Activated naive CD8-positive, alpha-beta T cell (primary cell): ENCODE data around the gene CALHM1.
A peak's percentile ranks its signal among the peaks of the same experiment; 100 is the strongest.

ENCODE experiments used
- H3K27ac Mint-ChIP-seq: one replicate; pipeline ENCODE4 v1.8.0; 2021; ENCODE audit warnings: mixed read lengths
- H3K27me3 Mint-ChIP-seq: one replicate; pipeline ENCODE4 v1.8.0; 2021; ENCODE audit warnings: mixed read lengths
- H3K36me3 Mint-ChIP-seq: one replicate; pipeline ENCODE4 v1.8.0; 2021; ENCODE audit warnings: mixed read lengths
- H3K4me1 Mint-ChIP-seq: one replicate; pipeline ENCODE4 v1.8.0; 2021; ENCODE audit warnings: low read depth, mixed read lengths
- H3K4me3 Mint-ChIP-seq: one replicate; pipeline ENCODE4 v1.8.0; 2021; ENCODE audit warnings: mild to moderate bottlenecking, mixed read lengths
- H3K9me3 Mint-ChIP-seq: one replicate; pipeline ENCODE4 v1.8.0; 2021; ENCODE audit warnings: low read depth, mixed read lengths

Gene CALHM1

GRCh38 chr10:103452506-103453230, 6.0 kb downstream of the CALHM1 start:
- Mint-ChIP-seq H3K4me1 (peaks cover 38% of the 10 kb centered on the region), H3K4me3 (peak overlapping the region; percentile 87), H3K36me3 (no peaks in the 10 kb centered on the region), H3K27me3 (no peaks in the 10 kb centered on the region), H3K9me3 (no peaks in the 10 kb centered on the region), H3K27ac (no peak overlapping the region)

- Mint-ChIP-seq H3K9me3 (no peaks in the 10 kb centered on the region), H3K27ac (peak within 1 kb of the TSS; percentile 68), H3K4me3 (peak within 1 kb of the TSS; percentile 87), H3K4me1 (peaks cover 40% of the 10 kb centered on the region), H3K27me3 (no peaks in the 10 kb centered on the region), H3K36me3 (no peaks in the 10 kb centered on the region)
Observed at GRCh38 chr10:103451831-103452505, 6.7 kb downstream of the CALHM1 start, which contains the start of gene CALHM2. TSS of gene CALHM2 (minus strand) at chr10:103452370. CDS start at chr10:103449941, 2,429 bp downstream.

- H3K27me3 Mint-ChIP-seq: no peaks in the 10 kb centered on the region
- no peaks in the 10 kb centered on the region for H3K36me3 Mint-ChIP-seq
- H3K4me1 Mint-ChIP-seq: peaks cover 40% of the 10 kb centered on the region
- H3K9me3 Mint-ChIP-seq: no peaks in the 10 kb centered on the region
- peak overlapping the region; percentile 68 for H3K27ac Mint-ChIP-seq
- peak overlapping the region; percentile 87 for H3K4me3 Mint-ChIP-seq
Observed at GRCh38 chr10:103451091-103451813, 7.4 kb downstream of the CALHM1 start.

GRCh38 chr10:103450201-103450695, 8.5 kb downstream of the CALHM1 start:
- no peak overlapping the region for H3K27ac Mint-ChIP-seq
- peak overlapping the region; percentile 87 for H3K4me3 Mint-ChIP-seq
- H3K27me3 Mint-ChIP-seq: no peaks in the 10 kb centered on the region
- no peaks in the 10 kb centered on the region for H3K9me3 Mint-ChIP-seq
- H3K36me3 Mint-ChIP-seq: no peaks in the 10 kb centered on the region
- H3K4me1 Mint-ChIP-seq: peaks cover 40% of the 10 kb centered on the region

GRCh38 chr10:103449208-103450144, 9.2 kb downstream of the CALHM1 start:
- H3K4me1 Mint-ChIP-seq: peaks cover 40% of the 10 kb centered on the region
- no peaks in the 10 kb centered on the region for H3K9me3 Mint-ChIP-seq
- H3K27ac Mint-ChIP-seq: peak overlapping the region; percentile 76
- peak overlapping the region; percentile 64 for H3K4me3 Mint-ChIP-seq
- H3K36me3 Mint-ChIP-seq: no peaks in the 10 kb centered on the region
- H3K27me3 Mint-ChIP-seq: no peaks in the 10 kb centered on the region

- no peaks in the 10 kb centered on the region for H3K9me3 Mint-ChIP-seq
- H3K36me3 Mint-ChIP-seq: no peaks in the 10 kb centered on the region
- H3K27ac Mint-ChIP-seq: peak overlapping the region; percentile 76
- H3K27me3 Mint-ChIP-seq: no peaks in the 10 kb centered on the region
- peaks cover 40% of the 10 kb centered on the region for H3K4me1 Mint-ChIP-seq
- no peak overlapping the region for H3K4me3 Mint-ChIP-seq
Observed at GRCh38 chr10:103448746-103449145, 10.0 kb downstream of the CALHM1 start.

GRCh38 chr10:103447187-103447586, 11.5 kb downstream of the CALHM1 start:
- no peaks in the 10 kb centered on the region for H3K36me3 Mint-ChIP-seq
- no peaks in the 10 kb centered on the region for H3K27me3 Mint-ChIP-seq
- no peaks in the 10 kb centered on the region for H3K9me3 Mint-ChIP-seq
- no peak overlapping the region for H3K27ac Mint-ChIP-seq
- no peak overlapping the region for H3K4me3 Mint-ChIP-seq
- H3K4me1 Mint-ChIP-seq: peaks cover 32% of the 10 kb centered on the region

- Mint-ChIP-seq H3K27ac (peak overlapping the region; percentile 64), H3K9me3 (no peaks in the 10 kb centered on the region), H3K4me1 (peaks cover 27% of the 10 kb centered on the region), H3K4me3 (no peak overlapping the region), H3K27me3 (no peaks in the 10 kb centered on the region), H3K36me3 (no peaks in the 10 kb centered on the region)
Observed at GRCh38 chr10:103445767-103446567, 12.7 kb downstream of the CALHM1 start.

GRCh38 chr10:103445366-103445765, 13.3 kb downstream of the CALHM1 start:
- H3K27me3 Mint-ChIP-seq: no peaks in the 10 kb centered on the region
- H3K4me1 Mint-ChIP-seq: peaks cover 21% of the 10 kb centered on the region
- H3K4me3 Mint-ChIP-seq: no peak overlapping the region
- peak overlapping the region; percentile 70 for H3K27ac Mint-ChIP-seq
- no peaks in the 10 kb centered on the region for H3K36me3 Mint-ChIP-seq
- H3K9me3 Mint-ChIP-seq: no peaks in the 10 kb centered on the region

- Mint-ChIP-seq H3K4me1 (peaks cover 14% of the 10 kb centered on the region), H3K27me3 (no peaks in the 10 kb centered on the region), H3K9me3 (no peaks in the 10 kb centered on the region), H3K27ac (no peak overlapping the region), H3K36me3 (no peaks in the 10 kb centered on the region), H3K4me3 (no peak overlapping the region)
Observed at GRCh38 chr10:103444478-103444877, 14.2 kb downstream of the CALHM1 start.

- Mint-ChIP-seq H3K36me3 (no peaks in the 10 kb centered on the region), H3K27ac (no peak overlapping the region), H3K4me1 (peaks cover 7% of the 10 kb centered on the region), H3K4me3 (no peak overlapping the region), H3K27me3 (no peaks in the 10 kb centered on the region), H3K9me3 (no peaks in the 10 kb centered on the region)
Observed at GRCh38 chr10:103443475-103444185, 15.1 kb downstream of the CALHM1 start.

- H3K9me3 Mint-ChIP-seq: no peaks in the 10 kb centered on the region
- H3K4me1 Mint-ChIP-seq: no peaks in the 10 kb centered on the region
- H3K27me3 Mint-ChIP-seq: no peaks in the 10 kb centered on the region
- peaks cover 2% of the 10 kb centered on the region for H3K36me3 Mint-ChIP-seq
- no peak overlapping the region for H3K27ac Mint-ChIP-seq
- H3K4me3 Mint-ChIP-seq: no peak overlapping the region
Observed at GRCh38 chr10:103442031-103442461, 16.7 kb downstream of the CALHM1 start.

GRCh38 chr10:103441611-103442010, 17.1 kb downstream of the CALHM1 start:
- H3K27ac Mint-ChIP-seq: no peak overlapping the region
- H3K27me3 Mint-ChIP-seq: no peaks in the 10 kb centered on the region
- no peaks in the 10 kb centered on the region for H3K4me1 Mint-ChIP-seq
- H3K4me3 Mint-ChIP-seq: no peak overlapping the region
- no peaks in the 10 kb centered on the region for H3K9me3 Mint-ChIP-seq
- H3K36me3 Mint-ChIP-seq: peaks cover 2% of the 10 kb centered on the region
